Cerebellar nuclear complex (tissue), 1 donor: ENCODE measurements around the gene C19orf38.

Source experiments
- DNase-seq, 2 experiments: peaks; one replicate each; lab custom pipeline; 2025; lab: John Stamatoyannopoulos, UW

C19orf38 gene

DNA sequence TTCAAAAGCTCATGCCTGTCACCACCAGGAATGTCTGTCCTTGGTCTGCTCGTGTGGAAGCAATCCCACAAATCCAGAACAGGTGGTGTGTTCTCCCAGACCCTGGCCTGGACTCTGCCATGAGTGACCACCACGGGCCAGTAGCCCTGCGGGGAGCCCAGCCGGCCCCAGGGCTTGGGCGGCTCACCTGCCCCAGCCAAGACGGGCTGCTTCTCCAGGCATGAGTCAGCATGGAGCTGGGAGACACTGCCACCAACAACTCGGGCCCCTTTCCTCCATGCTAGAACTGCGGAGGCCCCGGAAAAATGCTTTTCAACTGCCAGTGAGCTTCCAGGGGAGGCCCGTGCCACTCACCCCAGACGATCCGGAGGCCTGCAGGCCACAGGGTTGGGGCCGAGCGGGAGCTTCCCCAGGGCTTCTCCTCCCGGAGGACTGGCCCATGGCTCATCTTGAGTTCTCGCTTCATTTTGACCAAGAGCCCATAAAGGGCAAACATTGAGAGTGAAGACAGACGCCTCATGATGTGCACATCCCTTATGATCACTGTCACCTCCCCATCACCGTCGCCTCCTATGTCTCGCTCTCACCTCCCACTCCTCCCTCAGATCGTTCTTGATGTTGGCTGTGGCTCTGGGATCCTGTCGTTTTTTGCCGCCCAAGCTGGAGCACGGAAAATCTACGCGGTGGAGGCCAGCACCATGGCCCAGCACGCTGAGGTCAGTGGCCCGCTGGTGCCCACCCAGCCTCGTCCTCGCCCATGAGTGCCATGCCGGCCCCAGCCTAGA, 63.6 kb downstream of the C19orf38 start:
- no peak for DNase-seq

DNA sequence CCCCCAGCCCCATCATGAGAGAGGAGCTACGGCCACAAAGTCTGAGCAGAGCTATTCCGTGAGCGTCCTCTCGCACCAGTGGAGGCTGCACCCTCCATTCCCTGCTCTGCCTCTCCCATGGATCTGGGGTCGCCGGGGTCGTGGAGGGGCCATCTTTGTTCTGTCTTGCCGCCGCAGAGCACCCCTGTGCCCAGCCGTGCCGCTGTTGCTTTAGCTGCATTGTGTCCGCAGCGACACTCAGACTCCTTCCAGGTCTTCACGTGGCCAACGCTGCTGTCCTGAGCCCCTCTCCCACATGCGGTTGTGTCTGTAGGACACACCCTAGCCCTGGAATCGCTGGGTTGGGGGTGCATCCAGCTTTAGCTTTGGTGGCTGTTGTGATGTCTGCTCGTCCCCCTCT, 64.4 kb downstream of the C19orf38 start:
- DNase-seq: no peak

DNA sequence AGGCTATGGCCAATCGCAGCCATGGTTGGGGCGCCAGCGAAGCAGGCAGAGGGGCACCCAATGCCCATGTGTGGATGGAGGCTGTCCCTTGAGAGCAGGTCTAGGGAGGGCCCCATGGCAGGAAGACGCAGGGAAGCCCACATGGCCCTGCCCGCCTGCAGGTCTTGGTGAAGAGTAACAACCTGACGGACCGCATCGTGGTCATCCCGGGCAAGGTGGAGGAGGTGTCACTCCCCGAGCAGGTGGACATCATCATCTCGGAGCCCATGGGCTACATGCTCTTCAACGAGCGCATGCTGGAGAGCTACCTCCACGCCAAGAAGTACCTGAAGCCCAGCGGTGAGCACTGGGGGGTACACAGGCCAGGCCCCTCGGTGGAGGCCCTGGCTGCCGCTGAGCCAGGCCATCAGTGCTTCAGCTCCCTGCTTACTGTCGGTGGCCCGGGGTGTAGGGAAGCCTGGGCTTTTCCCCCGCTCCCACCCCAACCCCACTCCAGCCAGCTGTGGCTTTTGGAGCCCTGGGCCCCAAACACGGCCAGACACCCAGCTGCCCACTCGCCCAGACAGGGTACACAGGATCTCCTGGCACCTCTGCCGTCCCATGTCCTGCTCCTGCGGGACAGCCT, 65.6 kb downstream of the C19orf38 start:
- no peak for DNase-seq

DNA sequence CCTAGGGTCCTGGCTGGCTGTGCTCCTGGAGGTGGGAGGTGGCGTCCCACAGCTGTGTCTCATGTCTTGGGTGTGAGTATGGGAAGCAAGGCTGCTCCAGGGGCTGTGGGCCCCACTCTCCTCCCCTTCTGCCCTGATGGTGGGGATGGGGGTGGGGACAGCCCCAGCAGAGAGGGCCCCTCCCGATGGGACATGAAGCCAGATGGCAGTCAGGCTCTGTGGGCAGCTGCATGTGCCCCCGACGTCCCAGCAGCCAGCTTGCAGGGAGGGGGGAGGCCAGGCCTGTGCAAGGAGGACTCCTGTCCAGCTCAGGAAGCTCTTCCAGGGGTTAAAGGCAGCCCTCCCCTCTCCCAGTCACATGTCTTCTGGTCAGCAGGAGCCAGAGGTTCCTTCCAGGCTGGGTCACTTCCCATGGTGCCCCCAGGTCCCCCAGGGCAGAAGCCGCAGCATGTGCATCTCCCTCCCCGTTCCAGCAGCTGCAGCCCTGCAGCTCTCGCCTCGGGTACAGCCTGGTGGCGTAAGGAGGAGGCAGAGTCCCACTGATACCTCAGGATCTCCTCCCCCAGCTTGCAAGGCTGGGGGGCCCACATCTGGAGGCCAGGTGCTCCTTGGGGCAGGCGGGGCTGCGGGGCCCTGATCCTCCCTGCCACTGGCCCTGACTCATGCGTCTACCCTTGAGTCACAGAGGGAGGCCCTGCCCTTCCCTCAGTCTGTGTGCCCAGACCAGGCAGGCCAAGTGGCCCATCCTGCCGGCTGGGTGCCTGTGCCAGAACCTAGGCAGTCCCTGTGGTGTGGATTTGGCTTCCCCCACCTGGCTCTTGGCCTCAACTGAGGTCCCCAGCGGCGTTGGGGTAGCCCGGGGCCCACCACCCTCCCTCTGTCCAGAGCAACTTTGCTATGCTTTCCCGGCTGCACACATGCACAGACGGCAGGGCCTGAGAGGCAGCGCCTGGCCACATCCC, 67.2 kb downstream of the C19orf38 start:
- DNase-seq: no peak

DNA sequence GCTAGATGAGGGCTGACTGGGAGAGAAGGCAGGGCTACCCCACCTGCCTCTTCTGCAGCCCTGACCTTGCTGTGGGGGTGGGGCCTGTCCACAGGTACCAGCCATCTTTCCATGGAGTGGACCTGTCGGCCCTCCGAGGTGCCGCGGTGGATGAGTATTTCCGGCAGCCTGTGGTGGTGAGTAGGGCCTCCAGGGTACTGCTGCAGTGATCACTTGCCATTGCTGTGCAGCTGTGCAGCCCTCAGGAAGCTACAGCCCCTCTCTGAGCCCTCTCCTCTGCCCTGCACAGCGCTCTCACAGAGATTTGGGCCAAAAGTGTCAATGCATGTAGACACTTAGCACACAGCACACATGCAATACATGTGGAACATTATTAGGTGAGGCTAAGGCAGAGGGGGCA, 68.4 kb downstream of the C19orf38 start:
- DNase-seq: no peak

DNA sequence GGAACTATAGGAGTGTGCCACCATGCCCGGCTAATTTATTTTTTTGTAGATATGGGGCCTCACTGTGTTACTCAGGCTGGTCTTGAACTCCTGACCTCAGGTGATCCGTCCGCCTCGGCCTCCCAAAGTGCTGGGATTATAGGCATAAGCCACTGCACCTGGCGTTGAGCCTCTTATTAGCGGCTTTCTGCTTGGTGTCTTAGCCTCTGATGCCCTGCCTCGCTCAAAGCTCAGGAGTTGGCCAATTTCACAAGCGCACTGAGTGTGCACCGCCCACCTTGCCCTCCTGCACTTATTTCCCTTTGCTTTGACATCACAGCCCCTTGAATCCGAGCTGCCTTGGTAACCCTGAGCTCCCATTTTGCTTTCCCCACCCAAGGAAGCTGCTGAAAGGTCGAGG, 70.1 kb downstream of the C19orf38 start:
- no peak for DNase-seq
